ENCODE data around the gene SMPD2. TPM values are rescaled to one million over a fixed set of nuclear protein-coding genes. Genes with fewer than 3 reads are reported as not detected.

Gene SMPD2
- total RNA-seq, 2 experiments from 2014 or later = 7.0 to 7.9 TPM

DNA sequence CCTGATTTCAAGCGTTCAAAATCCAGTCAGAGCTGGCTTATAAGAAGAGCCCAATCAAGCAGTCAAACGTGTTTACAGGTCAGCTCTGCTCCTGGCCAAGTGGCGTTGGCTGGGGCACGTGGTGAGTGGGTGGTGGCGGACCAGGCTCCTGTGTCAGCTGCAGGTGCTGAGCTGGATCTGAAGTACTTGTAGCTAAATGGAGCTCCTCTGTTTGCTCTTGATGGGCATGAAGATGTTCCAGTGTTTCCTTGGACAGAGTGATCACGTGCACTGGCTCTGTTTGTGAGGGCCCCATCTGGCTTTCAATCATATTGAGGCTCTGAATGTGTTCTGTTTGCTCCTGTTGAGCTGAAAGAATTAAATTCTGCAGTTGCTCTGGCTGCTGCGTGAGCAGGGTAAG, 25.2 kb downstream of the SMPD2 start:
- H3K9me3 Mint-ChIP-seq = peaks cover 5% of the 10 kb centered on the region
- peaks cover 52% of the 10 kb centered on the region for H3K36me3 Mint-ChIP-seq
- H3K27ac Mint-ChIP-seq = no peak overlapping the region
- no peaks in the 10 kb centered on the region for H3K27me3 Mint-ChIP-seq
- DNase-seq = no peak
- H3K4me1 Mint-ChIP-seq = peaks cover 46% of the 10 kb centered on the region
- no peak overlapping the region for H3K4me3 Mint-ChIP-seq

DNA sequence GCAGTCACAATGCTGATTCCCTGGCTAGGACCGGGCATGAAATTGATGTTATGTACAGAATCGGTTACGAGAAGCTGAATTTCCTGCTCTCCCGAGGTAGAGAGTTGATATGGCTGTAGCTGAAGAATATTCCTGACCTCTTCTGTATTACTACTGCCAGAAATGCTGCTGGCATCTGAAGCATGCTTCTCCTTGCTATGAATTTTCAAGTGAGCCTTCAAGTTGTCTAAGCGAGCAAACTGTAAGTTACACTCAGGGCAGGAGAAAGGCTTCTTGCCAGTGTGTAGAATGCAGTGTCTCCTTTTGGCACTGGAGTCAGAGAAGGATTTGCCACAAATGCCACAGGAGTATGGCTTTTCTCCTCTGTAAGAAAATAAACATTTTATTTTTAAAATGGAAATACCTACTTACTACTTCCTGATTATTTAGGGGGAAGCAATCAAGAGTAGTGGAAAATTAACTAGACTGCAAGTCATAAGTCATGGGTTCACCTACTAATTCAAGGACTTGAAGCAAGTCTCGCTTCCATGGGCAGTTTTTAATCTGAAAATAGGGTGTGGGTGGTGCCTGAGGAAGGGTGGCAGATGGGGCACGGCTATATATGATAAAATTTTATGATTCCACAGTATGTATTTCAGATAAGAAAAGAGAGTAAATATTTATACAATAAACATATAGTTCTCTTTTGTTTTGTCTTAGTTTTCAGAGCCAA, 25.8 kb downstream of the SMPD2 start:
- no peak for DNase-seq
- Mint-ChIP-seq H3K9me3 (peaks cover 5% of the 10 kb centered on the region), H3K4me1 (peaks cover 50% of the 10 kb centered on the region)

DNA sequence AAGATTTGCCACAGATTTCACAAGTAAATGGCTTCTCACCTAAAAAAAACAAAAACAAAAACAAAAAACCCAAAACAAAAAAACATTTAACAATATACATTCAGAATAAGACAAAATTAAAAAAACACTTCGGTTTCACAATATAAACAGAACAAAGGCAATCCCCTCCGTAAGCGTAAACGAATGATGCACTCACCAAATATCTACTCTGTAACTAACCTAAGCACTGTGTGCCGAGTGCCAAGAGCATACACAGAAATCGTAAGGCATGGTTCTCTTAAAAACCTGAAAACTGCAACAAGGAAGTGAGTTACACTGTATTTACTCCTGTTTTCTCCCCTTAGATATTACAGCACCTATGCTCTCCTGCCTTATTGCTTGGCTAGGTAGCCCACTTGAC, 27.2 kb downstream of the SMPD2 start:
- Mint-ChIP-seq H3K27me3 (no peaks in the 10 kb centered on the region), H3K4me1 (peaks cover 51% of the 10 kb centered on the region), H3K36me3 (peaks cover 55% of the 10 kb centered on the region), H3K4me3 (no peak overlapping the region), H3K27ac (no peak overlapping the region), H3K9me3 (no peaks in the 10 kb centered on the region)
- DNase-seq = no peak

More for the DNA sequence above, 25.8 kb downstream of the SMPD2 start:
- Mint-ChIP-seq H3K27ac (no peak overlapping the region), H3K36me3 (peaks cover 51% of the 10 kb centered on the region), H3K27me3 (no peaks in the 10 kb centered on the region), H3K4me3 (no peak overlapping the region)

DNA sequence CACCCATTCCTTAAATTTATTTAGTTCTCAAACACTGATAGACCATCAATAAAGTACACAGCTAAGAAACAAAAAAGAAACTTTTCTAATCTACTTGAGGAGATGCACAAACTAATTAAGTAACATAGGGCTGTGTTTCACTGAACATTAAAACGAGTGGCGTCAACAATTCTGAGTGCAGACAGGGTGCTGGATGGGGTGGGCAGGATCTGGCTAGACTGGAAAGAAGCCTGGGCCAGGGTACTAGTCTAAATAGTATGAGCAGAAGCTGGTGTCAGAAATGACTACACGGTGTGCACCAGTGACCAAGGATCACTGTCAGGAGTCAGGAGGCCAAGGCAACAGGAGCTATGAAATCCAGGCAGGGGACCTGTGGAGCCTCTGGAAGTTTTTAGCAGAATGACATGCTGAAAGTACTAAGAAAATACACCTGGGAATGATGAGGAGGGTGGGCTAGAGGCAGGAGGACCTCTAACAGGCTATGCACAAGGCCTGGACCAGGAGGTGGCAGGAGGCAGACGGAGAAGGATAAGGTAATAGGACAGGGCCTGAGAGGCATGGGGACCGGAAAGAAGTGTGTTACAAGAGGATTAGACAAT, 29.2 kb downstream of the SMPD2 start:
- DNase-seq = no peak
- Mint-ChIP-seq H3K9me3 (no peaks in the 10 kb centered on the region), H3K4me1 (peaks cover 58% of the 10 kb centered on the region), H3K27me3 (no peaks in the 10 kb centered on the region), H3K4me3 (no peak overlapping the region), H3K36me3 (peaks cover 55% of the 10 kb centered on the region), H3K27ac (no peak overlapping the region)

DNA sequence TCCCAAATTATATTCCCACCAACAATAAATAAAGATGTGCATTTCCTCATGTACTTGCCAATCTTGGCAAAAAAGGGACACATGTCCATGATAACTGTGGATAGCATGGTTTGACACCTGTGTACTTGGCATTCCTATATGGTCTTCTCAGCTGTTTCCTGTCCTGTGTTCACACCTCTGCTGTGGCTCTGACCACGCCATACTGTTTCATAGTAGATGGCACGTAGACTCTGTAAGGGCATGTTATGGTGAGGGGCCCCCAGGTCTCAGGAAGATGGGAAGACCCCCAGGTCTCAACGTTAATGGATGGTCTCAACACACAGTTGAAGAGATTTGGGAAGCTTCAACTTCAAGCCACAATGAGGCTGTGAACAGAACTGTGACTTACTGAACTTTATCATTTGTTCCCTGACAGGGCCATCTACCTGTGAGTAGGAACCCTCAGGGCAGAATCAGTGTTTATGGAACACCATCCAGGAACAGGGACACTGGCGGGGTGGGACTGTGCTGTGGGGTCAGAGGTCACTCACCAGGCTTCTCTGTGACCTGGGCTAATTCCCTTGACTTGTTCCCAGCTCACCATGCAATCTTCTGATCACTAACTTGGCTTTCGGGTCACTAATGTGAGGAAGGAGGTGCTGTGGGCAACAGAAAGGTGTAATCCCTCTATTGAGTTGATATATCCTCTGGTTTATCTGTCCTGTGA, 30.7 kb downstream of the SMPD2 start:
- no peaks in the 10 kb centered on the region for H3K27me3 Mint-ChIP-seq
- H3K27ac Mint-ChIP-seq = peak overlapping the region; percentile 75

DNA sequence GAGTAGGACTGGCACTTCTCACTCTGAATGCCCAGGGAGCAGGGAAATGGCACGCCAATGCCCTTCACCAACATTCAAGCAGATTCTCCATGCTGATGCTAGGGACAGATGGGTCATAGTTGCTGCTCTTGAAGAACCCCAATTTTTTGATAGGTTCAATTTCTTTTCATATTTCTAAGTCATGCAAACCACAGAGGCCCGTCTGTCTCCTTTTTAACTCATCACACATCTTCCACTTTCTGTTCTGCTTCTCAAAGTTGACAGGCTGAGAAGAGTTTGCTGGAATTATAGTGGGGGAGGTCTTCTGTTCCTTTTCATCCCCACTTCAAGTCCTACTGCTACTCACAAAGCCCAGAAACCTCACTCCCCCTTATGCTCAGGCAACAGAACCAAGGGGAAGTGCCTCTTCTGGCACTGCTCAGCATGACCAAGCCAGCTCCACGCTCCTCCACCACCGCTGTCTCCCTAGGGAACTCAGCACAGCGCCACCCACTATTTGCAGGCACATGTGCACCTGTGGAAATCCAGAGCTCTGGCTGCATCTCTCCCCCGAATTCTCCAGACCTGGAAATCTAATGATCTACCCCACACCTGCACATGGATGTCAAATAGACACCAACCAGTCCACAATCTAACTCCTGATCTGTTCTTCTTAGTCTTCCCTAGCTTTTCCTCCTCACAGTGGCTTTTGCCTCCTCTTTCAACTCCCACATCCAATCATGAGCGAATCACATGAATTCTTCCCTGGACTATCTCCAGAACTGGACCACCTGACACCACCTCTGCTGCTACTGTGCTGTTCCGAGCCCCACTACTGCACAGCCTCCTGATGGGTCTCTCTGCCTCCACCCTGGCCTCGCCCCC, 31.8 kb downstream of the SMPD2 start:
- no peaks in the 10 kb centered on the region for H3K9me3 Mint-ChIP-seq
- no peaks in the 10 kb centered on the region for H3K27me3 Mint-ChIP-seq
- peak overlapping the region; percentile 75 for H3K27ac Mint-ChIP-seq
- H3K4me1 Mint-ChIP-seq = peaks cover 62% of the 10 kb centered on the region
- no peak overlapping the region for H3K4me3 Mint-ChIP-seq
- DNase-seq = no peak
- peaks cover 63% of the 10 kb centered on the region for H3K36me3 Mint-ChIP-seq

More for the DNA sequence above, 30.7 kb downstream of the SMPD2 start:
- DNase-seq = no peak
- Mint-ChIP-seq H3K36me3 (peaks cover 55% of the 10 kb centered on the region), H3K4me3 (no peak overlapping the region), H3K4me1 (peaks cover 58% of the 10 kb centered on the region), H3K9me3 (no peaks in the 10 kb centered on the region)

DNA sequence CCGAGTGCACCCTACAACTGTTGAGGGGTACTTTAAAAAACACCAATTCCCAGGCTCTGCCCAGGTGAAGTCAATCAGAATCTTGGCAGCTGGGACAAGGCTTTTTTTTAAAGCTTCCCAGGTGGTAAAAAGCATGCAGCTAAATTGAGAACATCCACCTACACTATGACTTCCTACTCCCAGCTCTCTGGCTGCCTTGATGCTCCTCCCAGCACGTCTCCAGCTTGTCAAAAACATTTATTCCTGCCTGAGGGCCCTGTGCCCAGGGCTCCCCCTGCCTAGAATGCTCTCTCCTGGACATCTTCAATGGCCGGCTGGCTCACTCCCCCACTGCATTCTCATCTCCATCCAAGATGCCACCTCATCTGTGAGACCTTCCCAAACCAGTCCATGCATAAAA, 32.6 kb downstream of the SMPD2 start:
- no peaks in the 10 kb centered on the region for H3K27me3 Mint-ChIP-seq
- peak overlapping the region; percentile 30 for H3K27ac Mint-ChIP-seq
- peaks cover 65% of the 10 kb centered on the region for H3K4me1 Mint-ChIP-seq
- peaks cover 61% of the 10 kb centered on the region for H3K36me3 Mint-ChIP-seq
- no peaks in the 10 kb centered on the region for H3K9me3 Mint-ChIP-seq
- no peak for DNase-seq
- no peak overlapping the region for H3K4me3 Mint-ChIP-seq

DNA sequence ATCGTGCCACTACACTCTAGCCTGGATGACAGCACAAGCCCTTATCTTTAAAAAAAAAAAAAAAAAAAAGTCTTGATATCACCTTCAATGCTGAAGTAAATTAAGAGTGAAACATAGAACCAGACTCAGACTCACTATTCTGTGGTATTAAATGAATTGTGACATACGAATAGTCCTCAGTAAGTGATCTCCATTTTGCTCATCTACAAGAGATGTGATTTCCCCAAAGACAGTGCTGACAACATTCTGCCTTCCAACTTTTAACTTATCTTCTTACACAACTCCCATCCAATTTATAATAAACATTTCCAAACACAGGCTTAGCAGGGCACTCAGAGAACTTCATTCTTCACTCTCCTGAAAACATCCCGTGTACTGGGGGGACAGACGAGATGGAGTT, 34.5 kb downstream of the SMPD2 start:
- H3K9me3 Mint-ChIP-seq = no peaks in the 10 kb centered on the region
- no peak overlapping the region for H3K4me3 Mint-ChIP-seq
- H3K36me3 Mint-ChIP-seq = peaks cover 74% of the 10 kb centered on the region
- H3K27ac Mint-ChIP-seq = peak overlapping the region; percentile 6
- H3K4me1 Mint-ChIP-seq = peaks cover 71% of the 10 kb centered on the region
- DNase-seq = no peak
- H3K27me3 Mint-ChIP-seq = no peaks in the 10 kb centered on the region

DNA sequence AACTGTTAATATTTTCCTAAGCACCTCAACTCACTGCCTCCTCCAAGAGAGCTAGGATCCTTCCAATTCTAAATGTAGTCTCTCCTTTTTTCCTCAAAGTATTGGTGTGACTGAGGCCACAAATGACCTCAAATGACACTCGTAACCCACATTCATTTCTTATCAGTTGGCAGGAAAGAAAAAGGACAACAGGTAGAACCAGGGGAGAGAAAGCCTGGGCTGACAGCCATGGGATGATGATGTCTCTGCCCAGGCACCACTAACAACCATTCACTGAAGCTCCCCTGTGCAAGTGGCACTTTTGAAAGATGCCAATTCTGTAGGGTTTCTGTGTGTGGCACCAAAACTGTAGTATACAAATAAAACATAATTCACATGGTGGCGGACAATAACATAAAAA, 35.1 kb downstream of the SMPD2 start:
- no peak for DNase-seq
- Mint-ChIP-seq H3K27me3 (no peaks in the 10 kb centered on the region), H3K9me3 (no peaks in the 10 kb centered on the region), H3K4me1 (peaks cover 75% of the 10 kb centered on the region), H3K4me3 (no peak overlapping the region), H3K27ac (no peak overlapping the region), H3K36me3 (peaks cover 79% of the 10 kb centered on the region)

DNA sequence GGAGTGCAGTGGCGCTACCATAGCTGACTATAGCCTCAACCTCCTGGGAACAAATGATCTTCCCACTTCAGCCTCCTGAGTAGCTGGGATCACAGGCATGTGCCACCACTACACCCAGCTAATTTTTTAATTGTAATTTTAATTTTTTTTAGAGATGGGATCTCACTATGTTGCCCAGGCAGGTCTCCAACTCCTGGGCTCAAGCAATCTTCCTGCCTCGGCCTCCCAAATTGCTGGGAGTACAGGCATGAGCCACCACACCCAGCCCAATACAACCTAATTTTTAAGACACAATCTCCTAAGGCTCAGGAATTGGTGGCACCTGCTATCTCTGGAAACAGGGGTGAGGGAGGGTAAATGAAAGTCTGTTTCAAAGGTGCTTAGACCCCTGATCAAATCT, 36.7 kb downstream of the SMPD2 start:
- Mint-ChIP-seq H3K27me3 (no peaks in the 10 kb centered on the region), H3K4me1 (peaks cover 75% of the 10 kb centered on the region), H3K27ac (no peak overlapping the region), H3K9me3 (no peaks in the 10 kb centered on the region), H3K36me3 (peaks cover 82% of the 10 kb centered on the region), H3K4me3 (peak overlapping the region; percentile 82)
- DNase-seq = no peak

DNA sequence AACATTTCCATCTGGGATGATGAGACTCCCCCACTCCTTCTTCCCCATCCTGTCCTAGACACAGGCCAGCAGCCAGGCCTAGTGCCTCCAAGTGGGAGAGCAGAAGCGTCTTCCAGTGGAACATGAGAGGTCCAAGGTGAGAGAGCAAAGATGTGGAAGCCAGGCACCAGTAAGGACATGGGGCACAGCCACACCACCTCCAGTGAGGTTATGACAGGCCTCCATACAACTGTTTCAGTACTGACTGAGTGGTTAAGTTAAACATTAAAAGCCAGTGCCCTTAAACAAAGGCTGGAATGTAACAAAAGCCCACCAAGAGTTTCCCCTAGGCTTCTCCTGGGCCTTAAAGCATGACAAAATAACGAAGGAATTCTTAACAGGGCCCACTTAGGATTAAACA, 37.2 kb downstream of the SMPD2 start:
- Mint-ChIP-seq H3K9me3 (no peaks in the 10 kb centered on the region), H3K4me3 (peak overlapping the region; percentile 82), H3K36me3 (peaks cover 79% of the 10 kb centered on the region), H3K4me1 (peaks cover 70% of the 10 kb centered on the region), H3K27ac (peak overlapping the region; percentile 71), H3K27me3 (no peaks in the 10 kb centered on the region)
- no peak for DNase-seq

DNA sequence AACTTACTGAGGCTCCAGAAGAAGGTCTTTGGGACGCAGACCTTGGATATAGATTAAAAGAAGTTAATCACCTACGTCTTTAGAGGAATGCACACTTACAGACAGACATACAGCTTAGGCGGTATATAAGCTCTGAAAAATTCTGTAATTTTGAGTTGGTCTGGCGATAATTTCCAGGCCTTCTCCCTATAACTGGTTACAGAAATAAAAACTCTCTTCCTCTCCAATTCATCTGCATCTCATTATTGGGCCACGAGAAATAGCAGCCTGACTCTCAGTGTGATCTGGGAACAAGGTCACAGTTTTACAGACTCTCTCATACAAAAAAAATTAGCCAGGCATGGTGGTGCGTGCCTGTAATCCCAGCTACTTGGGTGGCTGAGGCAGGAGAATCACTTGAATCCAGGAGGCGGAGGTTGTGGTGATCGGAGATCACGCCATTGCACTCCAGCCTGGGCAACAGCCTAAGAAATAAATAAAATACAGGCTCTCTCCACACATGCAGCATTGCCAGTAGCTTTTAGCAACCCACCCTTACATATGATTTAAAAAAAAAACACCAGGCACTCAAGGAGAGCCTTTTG, 37.8 kb downstream of the SMPD2 start:
- H3K4me3 Mint-ChIP-seq = peak overlapping the region; percentile 82
- H3K4me1 Mint-ChIP-seq = peaks cover 65% of the 10 kb centered on the region
- H3K27me3 Mint-ChIP-seq = no peaks in the 10 kb centered on the region
- H3K9me3 Mint-ChIP-seq = no peaks in the 10 kb centered on the region
- DNase-seq = no peak
- H3K27ac Mint-ChIP-seq = peak overlapping the region; percentile 72
- H3K36me3 Mint-ChIP-seq = peaks cover 73% of the 10 kb centered on the region

DNA sequence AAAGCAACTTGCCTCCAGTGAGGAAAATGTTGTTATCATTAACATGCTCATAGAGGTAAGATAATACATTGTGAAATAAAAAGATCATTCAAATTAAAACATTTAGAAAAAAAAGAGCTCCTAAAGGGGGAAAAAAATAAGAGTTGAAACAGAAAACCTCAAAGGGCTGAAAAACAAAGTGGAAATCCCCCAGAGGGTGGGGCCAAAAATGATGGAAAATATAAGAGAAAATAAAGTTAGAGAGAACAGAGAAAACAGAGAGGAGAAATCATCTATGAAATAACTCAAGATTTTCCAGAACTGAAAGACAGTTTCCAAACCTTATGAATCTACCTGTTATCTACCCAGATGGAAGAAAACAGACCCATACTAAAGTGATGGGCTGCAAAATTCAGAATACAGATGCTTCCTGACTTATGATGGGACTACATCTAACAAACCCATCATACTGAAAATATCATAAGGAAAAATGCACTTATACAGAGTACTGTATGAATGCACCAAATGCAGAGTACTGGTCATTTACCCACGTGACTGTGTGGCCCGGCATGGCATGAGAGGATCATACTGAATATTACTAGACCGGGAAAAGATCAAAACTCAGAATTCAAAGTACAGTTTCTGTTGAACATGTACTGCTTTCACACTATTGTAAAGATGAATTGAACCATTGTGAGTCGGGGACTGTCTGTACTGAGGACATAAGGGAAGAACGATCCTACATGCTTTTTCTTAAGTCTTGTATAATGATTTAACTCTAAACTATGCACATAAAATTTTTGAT, 38.5 kb downstream of the SMPD2 start:
- H3K4me3 Mint-ChIP-seq = peak overlapping the region; percentile 82
- no peak for DNase-seq
- peaks cover 69% of the 10 kb centered on the region for H3K36me3 Mint-ChIP-seq
- peak overlapping the region; percentile 72 for H3K27ac Mint-ChIP-seq
- H3K9me3 Mint-ChIP-seq = no peaks in the 10 kb centered on the region
- H3K4me1 Mint-ChIP-seq = peaks cover 63% of the 10 kb centered on the region
- H3K27me3 Mint-ChIP-seq = no peaks in the 10 kb centered on the region

DNA sequence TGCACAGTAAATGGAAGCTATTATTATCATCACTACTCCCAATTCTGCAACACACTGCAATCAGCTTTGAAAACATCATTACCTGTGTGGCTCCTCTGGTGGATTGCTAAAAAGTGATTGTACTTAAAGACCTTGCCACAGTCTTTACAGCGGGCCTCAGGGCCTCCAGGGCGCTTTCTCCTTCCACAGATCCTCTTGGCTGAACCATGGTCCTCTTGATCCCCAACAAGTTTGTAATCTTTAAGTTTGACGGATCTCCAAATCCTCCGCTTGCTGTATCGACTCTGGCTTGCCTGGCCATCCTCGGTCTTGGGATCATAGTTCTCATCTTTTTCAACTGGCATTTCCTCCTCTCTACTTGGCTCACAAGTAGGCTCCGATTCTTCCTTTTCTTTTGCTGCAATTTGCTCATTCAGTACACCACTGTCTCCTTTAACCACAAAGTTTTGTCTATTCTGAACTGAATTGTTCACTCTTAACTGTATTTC, 40.5 kb downstream of the SMPD2 start:
- Mint-ChIP-seq H3K9me3 (no peaks in the 10 kb centered on the region), H3K27me3 (no peaks in the 10 kb centered on the region), H3K4me1 (peaks cover 55% of the 10 kb centered on the region), H3K4me3 (peak overlapping the region; percentile 94), H3K36me3 (peaks cover 58% of the 10 kb centered on the region), H3K27ac (peak overlapping the region; percentile 90)
- no peak for DNase-seq
